ENCODE measurements around the gene NFASC.

The NFASC gene

DNA sequence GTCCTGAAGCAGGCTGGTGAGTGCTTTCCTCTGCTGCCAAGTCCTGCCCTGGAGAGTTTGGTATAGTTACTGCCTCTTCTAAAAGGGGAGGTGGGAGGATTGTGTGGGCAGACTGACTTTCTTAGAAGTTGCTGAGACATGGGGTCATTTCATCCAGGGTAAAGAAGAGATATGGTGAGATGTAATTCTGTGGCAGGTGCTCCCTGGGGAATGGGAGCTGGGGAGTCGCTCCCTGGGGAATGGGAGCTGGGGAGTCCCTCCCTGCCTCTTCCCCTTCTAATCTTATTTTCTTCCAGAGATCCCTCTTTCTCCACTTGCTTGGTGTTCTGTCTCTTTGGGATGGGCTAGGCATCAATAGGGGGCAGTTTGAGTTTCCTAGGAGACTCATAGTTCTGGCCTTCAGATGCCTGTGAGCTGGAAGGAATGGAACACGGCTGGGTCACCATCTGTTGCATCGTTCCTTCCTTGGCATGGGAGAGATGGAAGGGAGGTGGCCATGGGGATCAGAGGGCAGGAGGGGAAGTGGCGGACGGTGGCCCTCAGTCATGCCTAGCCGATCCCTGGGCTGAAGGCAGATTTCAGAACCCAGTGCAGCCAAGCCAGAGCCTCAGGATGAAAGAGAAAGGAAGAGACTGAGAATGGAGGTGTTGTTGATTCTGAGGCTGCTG, 59.0 kb downstream of the NFASC start:
- DNase-seq, result no peak

DNA sequence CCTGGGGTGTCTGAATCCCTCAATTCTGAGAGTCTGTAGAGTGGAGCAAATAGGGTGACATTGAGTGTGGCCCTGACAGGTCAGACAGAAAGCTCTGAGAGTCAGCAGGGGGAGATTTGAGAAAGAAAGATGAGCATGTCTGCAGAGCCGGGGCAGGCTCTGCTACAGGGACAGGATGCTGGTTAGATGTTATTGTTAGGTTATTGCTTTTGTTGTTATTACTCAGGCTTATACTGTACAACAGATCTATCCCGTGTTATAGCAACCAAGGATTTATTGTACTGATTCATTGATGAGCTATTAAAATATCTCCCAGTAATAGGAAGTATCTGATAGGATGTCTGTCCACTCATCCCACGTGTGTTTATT, 59.5 kb downstream of the NFASC start:
- no peak for DNase-seq

DNA sequence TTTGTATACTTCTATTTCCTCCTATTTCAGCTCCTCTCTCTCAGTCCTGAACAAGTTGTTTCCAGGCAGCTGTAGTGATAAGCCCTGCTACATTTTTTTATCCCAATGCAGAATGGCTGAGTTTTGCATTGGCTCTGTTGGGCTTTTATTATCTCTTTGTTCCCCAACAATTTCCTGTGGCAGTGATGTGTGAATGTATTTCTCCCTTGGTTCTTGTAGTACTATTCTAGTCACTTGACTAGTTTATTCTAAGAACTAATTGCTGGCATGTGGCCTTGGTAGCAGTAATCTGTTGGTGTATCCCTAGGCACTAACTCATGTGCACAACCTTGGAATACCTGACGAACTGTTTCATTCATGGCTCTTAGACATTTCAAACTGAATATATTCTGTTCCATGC, 60.7 kb downstream of the NFASC start:
- DNase-seq, result no peak

DNA sequence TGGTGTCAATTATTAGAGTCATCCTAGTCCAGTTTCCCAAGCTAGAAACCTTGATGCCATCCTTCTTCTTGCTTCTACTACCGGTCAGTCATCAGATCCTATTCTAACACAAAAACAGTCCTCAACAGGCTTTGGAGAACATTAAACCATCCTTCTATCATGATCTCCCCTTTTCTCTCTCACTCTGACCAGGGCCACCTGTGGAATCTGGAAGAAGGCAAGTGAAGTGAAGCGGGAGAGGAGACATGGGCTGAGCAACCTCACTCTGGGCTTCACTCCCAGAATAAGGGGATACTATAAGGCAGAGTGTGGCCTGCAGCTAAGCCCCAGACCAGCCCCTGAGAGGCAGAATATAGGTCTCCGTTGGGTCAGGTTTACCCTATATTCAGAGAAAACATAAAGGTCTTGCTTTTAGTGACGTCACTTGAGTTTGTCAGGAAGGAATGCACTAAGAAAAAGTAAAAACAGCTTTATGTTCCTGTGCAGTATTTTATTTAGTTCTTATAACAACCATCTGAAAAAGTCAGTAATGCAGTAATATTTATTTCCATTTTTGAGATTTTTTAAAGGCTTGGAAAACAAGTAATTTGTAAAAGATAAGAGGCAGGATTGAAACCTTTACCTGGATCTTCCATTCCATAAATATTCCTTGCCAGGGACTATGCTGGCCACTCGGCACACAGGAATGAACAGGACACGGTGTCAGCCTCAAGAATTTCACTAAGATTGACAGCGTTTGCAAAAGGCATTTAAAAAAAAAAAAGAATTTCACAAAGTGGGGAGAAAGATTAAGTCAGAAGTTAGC, 61.3 kb downstream of the NFASC start:
- DNase-seq, result no peak

DNA sequence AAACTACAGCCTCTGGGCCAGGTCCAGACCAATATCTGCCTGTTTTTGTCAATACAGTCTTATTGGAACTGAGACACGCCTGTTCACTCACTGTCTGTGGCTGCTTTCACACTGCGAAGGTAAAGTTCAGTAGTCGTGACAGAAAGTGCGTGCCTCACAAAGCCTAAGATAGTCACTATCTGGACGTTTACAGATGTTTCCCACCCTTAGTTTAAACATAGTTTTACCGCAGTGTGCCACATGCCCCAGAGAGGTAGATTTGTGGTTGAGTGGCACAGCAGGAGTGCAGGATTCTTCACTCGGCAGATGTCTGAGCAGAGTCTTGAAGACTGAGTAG, 61.9 kb downstream of the NFASC start:
- DNase-seq, result no peak

DNA sequence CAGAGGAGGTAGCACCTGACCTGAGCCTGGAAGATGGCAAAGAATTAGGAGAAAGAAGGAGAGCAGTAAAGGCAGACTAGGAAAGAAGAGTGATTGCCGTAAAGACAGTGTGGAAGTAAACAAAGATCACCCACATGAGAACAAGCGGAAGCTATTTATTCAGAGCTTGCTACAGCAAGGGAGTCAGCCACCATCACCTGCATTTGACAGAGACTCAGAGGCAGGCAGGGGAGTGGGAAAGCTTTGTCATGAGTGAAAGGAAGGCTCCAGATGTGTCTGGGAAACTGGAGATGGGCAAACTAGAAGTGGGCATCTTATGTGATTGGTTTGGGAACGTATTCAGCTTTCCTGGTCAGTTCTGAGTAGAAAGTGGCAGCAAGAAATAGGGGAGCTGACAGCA, 64.5 kb downstream of the NFASC start:
- no peak for DNase-seq

DNA sequence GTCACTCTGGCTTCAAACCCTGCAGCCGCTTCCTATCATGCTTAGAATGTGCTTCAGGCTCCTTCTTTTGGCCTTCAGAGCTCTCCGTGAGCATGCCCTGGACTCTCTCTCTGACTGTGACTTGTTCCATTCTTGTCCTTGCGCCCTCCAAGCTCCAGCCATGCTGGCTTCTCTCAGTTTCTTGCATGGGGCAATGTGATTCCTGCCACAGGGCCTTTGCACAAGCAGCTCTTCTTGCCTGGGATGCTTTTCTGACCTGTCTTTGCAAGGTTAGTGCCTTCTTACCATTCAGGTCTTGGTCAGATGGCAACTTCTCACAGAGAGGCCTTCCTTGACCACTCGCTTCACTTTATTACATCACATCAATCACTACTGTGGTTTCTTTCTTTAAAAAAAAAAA, 66.1 kb downstream of the NFASC start:
- no peak for DNase-seq

DNA sequence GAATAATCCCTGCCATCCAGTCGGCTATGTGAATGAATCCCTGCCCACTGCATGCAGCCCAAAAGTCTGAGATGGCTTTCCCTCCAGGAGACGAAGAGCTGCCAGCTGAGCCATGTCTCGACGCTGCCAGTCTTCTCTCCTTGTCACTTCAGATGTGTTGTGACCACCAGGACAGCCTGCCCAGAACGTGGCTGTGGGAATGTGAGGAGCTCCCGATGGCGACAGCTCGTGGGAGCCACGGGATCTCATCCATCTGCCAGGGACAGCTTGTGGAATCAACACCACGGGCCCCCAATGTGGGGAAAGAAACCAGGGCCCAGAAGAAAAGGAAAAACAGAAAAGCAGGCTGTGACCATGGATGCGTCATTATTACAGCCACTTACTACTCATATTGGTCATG, 67.2 kb downstream of the NFASC start:
- no peak for DNase-seq

DNA sequence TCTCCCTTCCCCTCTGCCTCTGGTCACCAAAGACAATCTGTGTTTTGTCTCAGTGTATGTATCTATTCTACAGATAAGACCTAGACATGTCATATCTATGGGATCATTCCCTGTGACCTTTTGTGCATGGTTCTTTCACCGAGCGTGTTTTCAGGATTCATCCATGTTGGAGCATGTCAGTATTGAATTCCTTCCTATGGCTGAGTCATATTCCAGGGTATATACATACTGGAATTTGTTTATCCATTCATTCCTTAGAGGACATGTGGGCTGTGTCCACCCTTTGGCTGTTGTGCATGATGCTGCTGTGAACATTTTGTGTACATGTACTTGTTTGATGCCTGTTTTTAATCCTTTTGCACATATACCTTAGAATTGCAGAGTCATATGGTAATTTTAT, 69.9 kb downstream of the NFASC start:
- no peak for DNase-seq

DNA sequence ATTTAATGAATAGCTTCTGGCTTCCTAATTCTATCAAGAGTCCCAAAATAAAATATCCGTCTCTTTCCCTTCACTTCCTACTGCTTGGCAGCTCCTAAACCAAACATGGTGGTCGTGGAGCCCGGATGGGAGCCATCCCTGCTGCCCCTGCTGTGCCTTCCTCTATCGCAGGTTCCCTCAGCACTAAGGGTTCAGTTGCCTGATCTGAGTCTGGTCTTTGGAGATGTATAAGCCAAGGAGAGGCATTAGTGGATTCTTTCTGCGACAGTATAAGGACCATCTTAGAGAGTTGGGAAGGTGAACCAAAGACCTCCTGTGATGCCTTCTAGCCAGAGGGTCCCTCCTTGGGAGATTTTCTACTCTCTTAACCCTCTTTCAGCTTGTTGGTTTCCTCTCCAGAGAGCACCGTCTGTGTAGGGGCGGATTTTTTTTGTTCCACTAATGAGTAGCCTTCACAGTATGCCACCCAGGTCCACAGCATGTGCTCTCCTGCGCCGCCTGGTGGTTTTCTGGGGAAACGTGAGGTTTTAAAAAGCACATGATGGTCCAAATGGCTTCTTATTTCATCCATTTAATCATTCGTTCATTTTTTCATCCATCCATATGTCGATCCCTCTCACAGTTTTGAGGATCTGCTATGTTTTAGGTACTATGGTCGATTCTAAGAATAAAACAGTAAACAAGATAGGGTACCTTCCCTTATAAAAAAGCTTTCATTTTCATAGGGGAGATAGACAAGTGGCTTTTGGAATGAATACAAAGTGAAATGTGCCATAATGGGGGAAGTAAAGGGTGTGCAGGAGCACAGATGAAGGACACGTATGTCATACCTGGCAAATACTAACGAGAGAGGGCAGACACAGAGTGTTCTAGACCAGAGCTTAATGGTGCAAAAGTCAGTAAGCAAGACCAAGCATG, 71.0 kb downstream of the NFASC start:
- peak; percentile 57 to 70 for DNase-seq

DNA sequence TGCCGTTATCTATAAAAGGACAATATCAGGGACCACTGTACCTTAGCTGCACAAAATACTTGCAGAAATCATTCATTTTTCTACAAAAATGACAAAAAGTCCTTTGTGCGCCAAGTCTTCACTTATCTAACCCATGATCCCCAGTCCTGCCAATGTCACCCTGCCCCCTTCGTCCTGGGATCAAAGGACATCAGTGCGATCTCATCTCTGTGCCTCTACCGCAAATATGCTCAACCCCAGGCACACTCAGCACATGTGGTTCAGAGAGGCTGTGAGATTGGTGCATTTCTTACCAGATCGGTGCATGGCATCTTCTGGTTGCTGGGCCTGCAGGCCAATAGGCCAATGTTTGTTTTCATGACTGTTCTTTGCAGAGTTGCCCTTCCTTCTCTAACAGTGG, 72.8 kb downstream of the NFASC start:
- no peak for DNase-seq

DNA sequence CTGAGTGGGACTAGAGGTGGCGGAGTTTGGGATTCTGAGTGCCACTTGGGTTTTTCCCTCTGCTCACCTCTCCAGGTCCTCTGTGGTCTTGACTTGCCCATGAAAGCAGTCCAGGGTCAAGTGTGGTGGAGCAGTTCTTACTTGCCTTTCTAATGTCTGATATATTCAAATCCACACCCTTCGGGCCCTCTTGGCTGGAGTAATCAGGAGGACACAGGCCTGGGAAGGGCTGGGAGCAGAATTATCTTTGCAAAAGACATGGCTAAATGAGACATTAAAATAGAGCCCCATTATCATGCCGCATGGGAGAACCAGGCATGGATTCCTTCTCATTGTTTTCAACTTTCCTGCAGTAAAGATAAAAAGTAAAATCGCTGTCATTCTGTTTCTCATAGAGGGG, 74.0 kb downstream of the NFASC start:
- DNase-seq, result no peak

DNA sequence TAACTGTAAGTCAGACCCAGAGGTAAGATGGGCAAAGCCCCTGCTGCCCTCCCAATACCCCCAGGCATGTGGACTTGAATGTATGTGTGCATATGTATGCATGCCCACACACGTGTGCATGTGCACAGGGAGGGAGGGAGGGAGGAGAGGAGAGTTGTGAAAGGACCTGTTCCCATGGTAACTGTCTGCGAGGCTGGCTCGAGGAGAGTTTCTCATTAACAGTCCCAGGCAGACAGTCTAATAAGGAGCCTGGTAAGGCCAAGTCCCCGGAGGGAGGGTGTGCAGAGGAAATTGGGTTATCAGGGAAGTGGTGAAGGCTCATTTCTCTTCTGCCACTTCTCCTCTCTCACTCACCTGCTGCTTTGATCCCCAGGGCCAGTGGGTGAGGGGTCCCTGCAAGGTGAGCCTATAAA, 74.9 kb downstream of the NFASC start:
- DNase-seq, result no peak

DNA sequence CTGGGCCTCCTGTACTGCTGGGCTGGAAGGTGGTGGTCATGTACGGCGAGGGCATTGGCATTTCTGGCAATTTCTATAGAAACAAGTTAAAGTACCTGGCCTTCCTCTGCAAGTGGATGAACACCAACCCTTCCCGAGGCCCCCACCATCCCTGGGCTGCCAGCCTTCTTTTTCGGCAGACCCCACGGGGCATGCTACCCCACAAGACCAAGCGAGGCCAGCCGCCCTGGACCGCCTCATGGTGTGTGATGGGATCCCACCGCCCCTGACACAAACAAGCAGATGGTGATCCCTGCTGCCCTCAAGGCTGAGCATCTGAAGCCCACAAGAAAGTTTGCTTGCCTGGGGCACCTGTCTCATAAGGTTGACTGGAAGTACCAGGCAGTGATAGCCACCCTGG, 76.0 kb downstream of the NFASC start:
- no peak for DNase-seq

DNA sequence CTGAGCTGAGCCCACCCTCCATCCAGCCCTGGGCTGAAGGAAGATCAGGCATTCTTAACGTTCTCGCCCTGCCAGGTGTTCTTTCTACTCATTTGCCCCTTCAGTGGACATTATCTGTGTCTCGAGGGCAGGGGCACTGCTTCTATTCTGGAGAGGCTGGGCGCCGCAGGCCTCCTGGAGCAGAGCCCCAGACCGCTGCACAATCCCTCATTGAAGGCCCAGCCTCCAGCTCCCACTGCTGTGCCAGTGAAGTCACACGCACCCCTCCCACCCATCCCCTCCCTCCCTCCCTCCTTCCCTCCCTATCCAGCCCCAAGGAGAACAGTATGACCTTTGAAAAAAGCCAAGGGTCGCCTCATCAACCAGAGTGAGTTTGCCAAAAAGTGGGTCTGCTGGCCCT, 76.7 kb downstream of the NFASC start:
- DNase-seq, result no peak

DNA sequence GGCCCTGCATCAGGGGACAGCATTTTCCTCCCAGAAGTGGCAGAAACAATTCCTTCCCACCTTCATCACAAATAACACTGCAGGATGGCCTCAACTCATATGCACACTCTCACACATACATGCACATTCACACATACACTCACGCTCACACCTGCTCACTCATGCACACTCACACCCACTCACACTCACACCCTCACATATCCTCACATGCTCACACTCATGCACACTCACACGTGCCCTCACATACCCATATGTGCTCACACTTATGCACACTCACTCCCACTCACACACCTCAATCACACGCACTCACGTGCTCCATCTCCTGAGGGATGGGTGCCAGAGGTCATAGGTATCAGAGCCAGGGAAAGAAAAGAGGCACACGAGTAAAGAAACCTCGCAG, 77.1 kb downstream of the NFASC start:
- DNase-seq, result no peak

DNA sequence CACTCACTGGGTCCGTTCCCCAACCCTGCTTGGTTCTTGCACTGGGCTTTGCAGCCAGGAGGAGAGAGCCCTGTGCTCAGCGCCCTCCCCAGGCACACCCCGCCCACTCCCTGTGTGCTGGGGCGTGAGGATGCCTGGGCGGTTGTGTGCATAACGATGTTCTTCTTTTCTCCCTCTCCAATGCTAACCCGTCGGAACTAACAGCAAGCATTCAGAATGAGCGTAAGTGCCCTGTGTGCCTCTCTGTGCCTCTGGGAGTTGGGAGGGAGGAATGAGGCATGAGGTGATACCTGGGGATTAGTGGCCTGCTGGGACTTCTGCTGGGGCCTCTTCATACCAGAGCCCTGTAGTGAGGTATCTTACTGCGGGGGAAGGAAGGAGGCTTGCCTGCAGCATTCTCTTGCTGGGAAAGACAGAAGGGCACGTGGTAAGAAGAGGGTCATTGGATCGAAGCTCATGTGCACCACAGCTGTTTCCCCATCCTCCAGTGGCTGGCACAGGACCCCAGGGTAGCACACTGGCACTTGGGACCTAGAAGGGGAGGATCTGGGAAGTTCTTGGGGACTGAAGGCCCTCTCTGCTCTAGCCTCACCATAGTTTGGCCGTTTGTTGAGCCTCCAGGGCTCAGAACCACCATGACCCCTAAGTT, 79.8 kb downstream of the NFASC start:
- no peak for DNase-seq

DNA sequence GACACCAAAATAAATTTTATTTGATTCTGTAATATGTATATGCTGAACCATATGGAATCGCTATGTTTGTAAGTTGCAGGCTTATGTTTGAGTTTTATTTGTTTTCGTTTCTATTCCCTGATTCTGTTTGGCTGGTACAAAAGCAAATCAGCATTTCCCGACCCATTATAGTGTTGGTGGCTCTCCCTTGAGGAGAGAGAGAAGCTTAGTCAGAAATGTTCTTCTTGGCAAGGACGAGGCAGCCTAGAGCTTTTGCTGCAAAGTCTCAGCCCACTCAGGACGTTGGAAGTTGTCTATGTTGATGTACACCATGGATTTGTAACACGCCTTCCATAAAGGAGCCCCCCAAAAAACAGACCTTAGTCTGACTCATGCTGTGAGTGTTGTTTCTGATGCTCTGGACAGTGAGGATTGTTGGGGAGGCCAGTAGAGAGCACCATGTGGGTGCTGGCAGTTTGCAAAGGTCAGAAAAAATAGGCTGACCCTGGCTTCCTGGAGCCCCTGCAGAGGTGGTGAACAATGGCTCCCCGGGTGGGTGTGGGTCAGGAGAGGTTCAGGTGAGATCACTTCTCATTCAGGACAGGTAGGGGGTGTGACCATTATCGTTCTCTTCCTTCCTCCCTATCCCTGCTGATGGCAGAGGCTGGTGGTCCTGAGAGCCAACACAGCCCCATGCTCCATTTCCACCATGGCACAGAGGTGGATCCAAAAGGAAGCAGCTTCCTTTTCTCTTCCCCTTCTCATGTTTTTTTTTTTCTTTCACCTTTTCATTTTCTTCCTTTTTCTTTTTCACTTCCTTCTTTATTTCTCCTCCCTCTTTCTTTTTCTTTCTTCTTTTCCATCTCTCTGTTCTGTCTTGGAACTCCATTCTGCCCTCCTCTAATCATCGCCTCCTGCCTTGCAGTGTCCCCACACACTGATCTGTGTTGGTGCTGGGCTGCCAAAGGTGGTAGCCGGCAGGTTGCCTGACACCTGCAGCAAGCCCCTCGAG, 88.0 kb downstream of the NFASC start:
- no peak for DNase-seq

DNA sequence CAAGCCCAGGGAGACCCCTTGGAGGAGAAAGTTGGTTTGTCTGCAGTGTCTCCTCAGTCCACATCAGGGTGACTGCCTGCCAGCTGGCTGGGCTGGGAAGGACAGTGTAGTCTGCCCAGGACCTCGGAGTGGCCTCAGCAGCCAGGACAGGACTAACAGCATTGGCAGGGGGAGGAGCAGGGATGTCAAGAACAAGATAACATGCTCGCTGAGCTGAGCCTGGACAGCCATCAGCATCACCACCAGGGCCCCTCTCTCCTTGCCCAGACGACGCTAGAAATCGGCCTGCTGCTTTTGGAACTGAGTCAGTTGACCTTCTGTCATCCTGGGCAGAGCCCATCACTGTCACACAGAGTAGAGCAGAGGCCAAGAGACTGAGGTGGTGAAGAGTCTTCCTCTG, 88.7 kb downstream of the NFASC start:
- DNase-seq, result no peak

DNA sequence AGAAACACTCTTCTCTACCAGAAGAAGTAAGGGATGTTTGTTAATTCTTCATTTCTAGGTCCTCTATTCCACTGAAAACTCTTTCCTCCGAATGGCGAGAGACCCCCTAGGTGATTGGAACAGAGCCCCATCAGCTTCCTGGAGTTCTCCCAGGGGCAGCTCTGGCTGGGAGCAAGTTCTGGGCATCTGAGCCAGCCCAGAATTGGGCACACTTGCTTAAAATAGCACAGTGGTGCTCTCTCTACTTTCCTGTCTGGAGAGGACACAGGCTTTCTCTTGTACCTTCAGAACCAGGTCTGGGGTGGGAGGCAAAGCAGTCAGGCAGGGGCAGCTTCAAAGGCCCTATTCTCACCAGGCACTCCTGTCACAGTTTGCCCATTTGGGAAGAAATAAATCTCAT, 89.2 kb downstream of the NFASC start:
- DNase-seq, result no peak

DNA sequence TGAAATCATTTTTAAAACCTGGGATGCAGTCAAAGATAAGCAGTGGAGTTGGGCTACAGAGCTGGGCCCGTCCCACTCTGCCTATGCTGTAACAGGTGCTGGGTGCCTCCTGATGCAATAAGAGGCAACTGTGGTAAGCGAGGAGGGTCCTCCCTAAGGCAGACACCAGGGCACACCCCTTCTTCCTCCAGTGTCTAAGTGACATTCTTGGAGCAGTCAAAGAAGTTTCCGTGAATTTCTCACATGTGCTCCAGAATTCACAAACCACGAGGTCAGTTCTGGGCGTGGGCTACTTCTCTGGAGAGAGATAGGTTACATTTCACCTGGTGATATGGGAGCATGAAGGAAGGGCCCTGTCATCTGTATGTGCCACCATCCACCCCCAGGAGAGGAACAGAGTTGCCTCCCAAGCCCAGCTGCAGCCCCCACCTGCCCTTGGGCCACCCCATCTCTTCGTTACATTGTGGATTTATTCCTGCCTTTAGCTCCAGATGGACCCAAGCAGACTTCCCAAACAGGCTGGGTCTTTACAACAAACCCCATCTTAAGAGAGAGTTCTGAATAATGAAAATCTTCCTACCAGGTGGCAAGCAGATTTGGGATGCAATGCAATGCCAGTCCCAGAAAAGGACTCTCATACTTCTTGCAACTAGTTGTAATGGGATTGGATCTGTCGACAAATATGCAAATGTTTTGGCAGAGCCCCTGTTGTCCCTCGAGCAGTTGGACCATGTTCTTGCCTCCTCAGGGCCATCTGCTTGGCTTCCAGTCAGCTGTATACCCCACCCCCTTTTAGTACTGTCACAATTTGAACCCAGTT, 89.9 kb downstream of the NFASC start:
- DNase-seq, result no peak

All from stimulated activated CD4-positive, alpha-beta T cell treated with anti-CD3 and anti-CD28 coated beads, Interleukin-2, amount 100 ng/mL, for 48 hours (primary cell).